Thoracic aorta (tissue), 2 donors: ENCODE results near the gene ZNF770. TPM values are rescaled to one million over a fixed set of nuclear protein-coding genes. Genes with fewer than 3 reads are reported as not detected.
A peak's percentile ranks its signal among the peaks of the same experiment; 100 is the strongest.

Source experiments
- ATAC-seq: fragments of 150-250 bp; one replicate; pipeline ENCODE4 v1.8.0; 2017; ENCODE audit warnings: low read depth; ENCODE audit not compliant: insufficient number of reproducible peaks, low FRiP score
- DNase-seq: peaks from one replicate; pipeline ENCODE4 v3.0.0-alpha.2; 2020; ENCODE audit warnings: low spot score
- H3K27ac ChIP-seq, 2 donors: fragments of 200-600 bp; sonication (generic); 1 replicate in 1 of 2; 2 replicates in 1 of 2; pipeline ENCODE4 v1.5.1; 2016; ENCODE audit warnings: mild to moderate bottlenecking in 2 of 2, moderate library complexity in 2 of 2
- H3K27me3 ChIP-seq: fragments of 200-600 bp; sonication (generic); replicated peaks from 2 replicates; pipeline ENCODE4 v1.6.0; 2016; ENCODE audit warnings: mild to moderate bottlenecking; ENCODE audit not compliant: insufficient read depth
- H3K36me3 ChIP-seq: fragments of 200-600 bp; sonication (generic); one replicate; pipeline ENCODE4 v1.5.1; 2016
- H3K4me1 ChIP-seq, 2 donors: fragments of 200-600 bp; sonication (generic); 1 replicate in 1 of 2; 2 replicates in 1 of 2; pipeline versions ENCODE4 v1.5.1 to v1.6.0; 2016; ENCODE audit warnings: low read depth in 2 of 2, mild to moderate bottlenecking in 1 of 2; ENCODE audit not compliant: control insufficient read depth in 1 of 2
- H3K4me3 ChIP-seq: fragments of 200-600 bp; sonication (generic); 2 replicates; pipeline ENCODE4 v1.5.1; 2016; ENCODE audit warnings: mild to moderate bottlenecking
- H3K9me3 ChIP-seq: fragments of 200-600 bp; sonication (generic); 2 replicates; pipeline ENCODE4 v1.5.1; 2016
- CTCF ChIP-seq: fragments of 200-600 bp; sonication (generic); IDR thresholded peaks from one replicate; pipeline ENCODE4 v1.5.1; 2019; ENCODE audit warnings: antibody characterized with exemption
- total RNA-seq, 2 donors: library from RNA; depleted of rRNA; stranded (reverse); fragments of >200 nt; gene quantifications; one replicate each; pipeline versions ENCODE4 v1.1.0 to v1.2.3, GENCODE V29; 2016

The ZNF770 gene, protein sequence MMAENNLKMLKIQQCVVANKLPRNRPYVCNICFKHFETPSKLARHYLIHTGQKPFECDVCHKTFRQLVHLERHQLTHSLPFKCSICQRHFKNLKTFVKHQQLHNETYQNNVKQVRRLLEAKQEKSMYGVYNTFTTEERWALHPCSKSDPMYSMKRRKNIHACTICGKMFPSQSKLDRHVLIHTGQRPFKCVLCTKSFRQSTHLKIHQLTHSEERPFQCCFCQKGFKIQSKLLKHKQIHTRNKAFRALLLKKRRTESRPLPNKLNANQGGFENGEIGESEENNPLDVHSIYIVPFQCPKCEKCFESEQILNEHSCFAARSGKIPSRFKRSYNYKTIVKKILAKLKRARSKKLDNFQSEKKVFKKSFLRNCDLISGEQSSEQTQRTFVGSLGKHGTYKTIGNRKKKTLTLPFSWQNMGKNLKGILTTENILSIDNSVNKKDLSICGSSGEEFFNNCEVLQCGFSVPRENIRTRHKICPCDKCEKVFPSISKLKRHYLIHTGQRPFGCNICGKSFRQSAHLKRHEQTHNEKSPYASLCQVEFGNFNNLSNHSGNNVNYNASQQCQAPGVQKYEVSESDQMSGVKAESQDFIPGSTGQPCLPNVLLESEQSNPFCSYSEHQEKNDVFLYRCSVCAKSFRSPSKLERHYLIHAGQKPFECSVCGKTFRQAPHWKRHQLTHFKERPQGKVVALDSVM
- 10 to 100 TPM; 13.7 to 31.4 TPM for total RNA-seq

GRCh38 chr15:34988027-34988902 is at the start of gene ZNF770:
Gene ZNF770 (minus strand): TSS chr15:34988287. CDS start chr15:34983434, 4,853 bp downstream.
- no peak for DNase-seq
- ATAC-seq = peak; percentile 74
- TF ChIP-seq CTCF = no peak
- H3K27me3 ChIP-seq = no peaks in the 10 kb centered on the region
- peak within 1 kb of the TSS; percentile 77 for H3K4me3 ChIP-seq
- H3K27ac ChIP-seq = peak within 1 kb of the TSS; percentile 99 to 100
- H3K36me3 ChIP-seq = no peaks in the 10 kb centered on the region
- H3K9me3 ChIP-seq = no peaks in the 10 kb centered on the region
- H3K4me1 ChIP-seq = peaks cover 20 to 38% of the 10 kb centered on the region in 2 donors

DNA sequence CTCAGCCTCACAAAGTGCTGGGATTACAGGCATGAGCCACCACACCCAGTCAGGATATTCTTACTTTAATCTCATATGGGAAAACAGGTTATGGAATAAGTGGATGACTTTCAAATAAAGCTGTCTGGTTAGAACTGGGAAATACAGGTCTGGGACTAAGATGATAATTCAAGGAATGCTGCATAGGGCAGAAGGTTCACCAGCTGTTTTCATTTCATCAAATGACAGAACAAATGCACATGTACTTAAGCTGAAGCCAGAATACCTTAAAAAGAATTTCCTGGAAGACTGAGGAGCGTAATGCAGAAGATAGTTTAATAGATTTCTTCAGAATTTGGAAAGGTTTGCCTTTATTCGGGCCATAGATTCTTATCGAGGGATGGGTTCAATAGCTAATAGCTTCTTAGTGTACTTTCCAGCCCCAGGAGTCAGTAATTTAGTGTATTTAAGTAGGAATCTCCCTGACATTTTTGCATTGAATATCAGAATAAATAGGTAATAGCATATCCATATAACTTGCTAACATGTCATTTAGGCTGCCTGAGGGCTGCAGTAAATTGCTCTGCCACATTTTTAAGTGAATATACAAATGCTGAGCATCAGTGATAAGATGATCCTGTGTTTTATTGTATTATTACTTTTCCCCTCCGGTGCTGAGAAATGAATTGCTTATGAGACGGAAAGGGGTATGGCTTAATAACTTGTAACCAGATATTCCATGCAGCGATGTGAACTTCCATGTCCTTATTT is 40.3 kb upstream of the ZNF770 start:
- no peak overlapping the region for H3K27ac ChIP-seq
- no peak overlapping the region for H3K4me3 ChIP-seq
- peaks cover 5 to 9% of the 10 kb centered on the region in 2 donors for H3K4me1 ChIP-seq
- ATAC-seq (no peak), DNase-seq (no peak)
- H3K36me3 ChIP-seq = no peaks in the 10 kb centered on the region
- H3K9me3 ChIP-seq = no peaks in the 10 kb centered on the region
- TF ChIP-seq CTCF = no peak
- no peaks in the 10 kb centered on the region for H3K27me3 ChIP-seq

DNA sequence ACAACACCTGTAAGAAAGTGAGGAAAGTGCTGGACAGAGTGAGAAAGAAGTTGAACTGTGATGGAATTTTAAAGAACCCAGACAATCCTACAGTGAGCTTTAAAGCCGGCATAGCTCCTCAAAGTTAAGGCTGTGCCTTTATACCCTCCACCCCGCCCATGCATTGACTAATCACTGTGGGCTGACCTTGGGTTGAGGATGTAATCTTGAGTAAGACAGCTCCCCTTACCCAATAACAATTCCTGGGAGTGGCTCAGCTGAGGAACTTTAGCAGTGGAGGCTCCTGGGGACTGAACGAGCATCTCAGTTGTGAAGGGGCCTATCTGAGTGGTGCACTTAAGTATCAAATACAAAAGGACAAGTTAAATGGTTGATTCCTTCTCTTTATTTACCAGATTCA is 35.7 kb upstream of the ZNF770 start:
- Histone ChIP-seq H3K9me3 (no peaks in the 10 kb centered on the region), H3K27ac (no peak overlapping the region), H3K27me3 (no peaks in the 10 kb centered on the region), H3K4me1 (no peaks in the 10 kb centered on the region), H3K4me3 (no peak overlapping the region), H3K36me3 (no peaks in the 10 kb centered on the region)
- no peak for ATAC-seq
- TF ChIP-seq CTCF = no peak
- DNase-seq = no peak

DNA sequence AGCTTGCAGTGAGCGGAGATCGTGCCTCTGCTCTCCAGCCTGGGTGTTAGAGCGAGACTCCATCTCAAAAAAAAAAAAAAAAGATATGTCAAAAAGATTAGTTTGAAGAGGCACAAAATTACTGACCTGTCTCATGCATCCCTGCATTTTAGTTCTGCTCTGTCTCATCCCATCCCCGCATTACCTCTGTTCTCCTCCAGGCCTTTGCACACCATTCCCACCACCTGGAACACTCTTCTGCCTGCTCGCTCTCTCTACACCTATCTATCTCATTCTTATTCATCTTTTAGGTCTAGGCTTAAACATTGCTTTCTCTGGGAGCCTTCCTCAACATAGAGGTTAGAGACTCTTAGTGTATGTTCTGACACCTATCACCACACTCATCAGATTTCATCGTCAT is 32.9 kb upstream of the ZNF770 start:
- TF ChIP-seq CTCF = no peak
- Histone ChIP-seq H3K36me3 (no peaks in the 10 kb centered on the region), H3K4me3 (no peak overlapping the region), H3K27ac (no peak overlapping the region), H3K27me3 (no peaks in the 10 kb centered on the region), H3K9me3 (no peaks in the 10 kb centered on the region), H3K4me1 (no peaks in the 10 kb centered on the region)
- DNase-seq = no peak
- no peak for ATAC-seq
